Measurements from ENCODE around the gene ATL3.
A peak's percentile ranks its signal among the peaks of the same experiment; 100 is the strongest.
"Not testable (repeated sequence)": the region's sequence is repeated elsewhere in the genome, so short reads cannot be mapped to it uniquely, and the experiment has no call there.

Gene ATL3

DNA sequence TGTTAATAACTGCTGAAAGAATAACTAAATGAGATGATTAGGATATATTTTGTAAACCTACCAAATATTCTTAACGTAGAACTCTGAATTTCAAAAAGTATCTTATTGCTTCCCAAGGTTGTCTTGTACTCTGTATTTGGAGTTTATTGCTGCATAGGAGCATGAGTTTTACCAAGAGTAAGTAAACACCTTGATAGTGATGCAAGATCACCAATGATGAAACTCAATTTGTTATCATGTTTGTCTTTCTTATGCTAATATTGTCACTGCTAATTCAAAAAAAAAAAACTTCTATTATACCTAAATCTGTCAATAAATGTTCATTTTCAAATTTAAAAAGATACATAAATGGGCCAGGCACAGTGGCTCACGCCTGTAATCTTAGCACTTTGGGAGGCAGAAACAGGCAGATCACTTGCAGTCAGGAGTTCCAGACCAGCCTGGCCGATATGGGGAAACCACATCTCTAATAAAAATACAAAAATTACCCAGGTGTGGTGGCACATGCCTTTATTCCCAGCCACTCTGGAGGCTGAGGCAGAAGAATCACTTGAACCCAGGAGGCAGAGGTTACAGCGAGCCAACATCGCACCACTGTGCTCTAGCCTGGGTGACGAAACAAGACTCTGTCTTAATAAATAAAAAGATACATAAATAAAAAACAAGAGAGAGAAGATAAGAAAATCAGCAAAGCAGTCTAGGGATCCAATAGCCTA lies 84.6 kb downstream of the ATL3 start:
- no peak for DNase-seq

DNA sequence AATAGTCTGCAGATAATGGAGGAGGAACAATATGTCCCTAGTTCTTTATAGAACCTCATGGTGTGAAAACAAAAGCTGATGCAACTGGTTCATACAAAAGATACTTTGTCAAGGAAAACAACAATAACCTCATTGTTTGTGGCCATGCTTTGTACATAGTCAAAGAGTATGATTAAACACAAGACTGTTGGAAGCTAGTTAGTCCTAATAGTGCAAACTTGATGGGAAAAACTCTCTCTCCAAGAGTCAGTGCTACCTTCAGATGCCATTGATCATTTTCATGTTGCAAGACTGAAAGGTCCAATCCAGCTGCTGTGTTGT lies 87.9 kb downstream of the ATL3 start:
- DNase-seq, result peak in 1 of 2 donors; percentile 97

DNA sequence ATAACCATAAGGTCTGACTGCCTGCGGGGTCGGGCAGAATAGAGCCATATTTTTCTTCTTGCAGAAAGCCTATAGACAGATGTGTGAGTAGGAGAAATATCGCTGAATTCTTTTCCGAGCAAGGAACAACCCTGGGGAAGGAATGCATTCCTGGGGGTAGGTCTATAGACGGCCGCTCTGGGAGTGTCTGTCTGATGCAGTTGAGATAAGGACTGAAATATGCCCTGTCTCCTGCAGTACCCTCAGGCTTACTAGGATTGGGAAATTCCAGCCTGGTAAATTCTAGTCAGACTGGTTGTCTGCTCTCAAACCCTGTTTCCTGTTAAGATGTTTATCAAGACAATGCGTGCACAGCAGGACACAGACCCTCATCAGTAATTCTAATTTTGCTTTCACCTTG lies 90.0 kb downstream of the ATL3 start:
- DNase-seq, result not testable (repeated sequence)

DNA sequence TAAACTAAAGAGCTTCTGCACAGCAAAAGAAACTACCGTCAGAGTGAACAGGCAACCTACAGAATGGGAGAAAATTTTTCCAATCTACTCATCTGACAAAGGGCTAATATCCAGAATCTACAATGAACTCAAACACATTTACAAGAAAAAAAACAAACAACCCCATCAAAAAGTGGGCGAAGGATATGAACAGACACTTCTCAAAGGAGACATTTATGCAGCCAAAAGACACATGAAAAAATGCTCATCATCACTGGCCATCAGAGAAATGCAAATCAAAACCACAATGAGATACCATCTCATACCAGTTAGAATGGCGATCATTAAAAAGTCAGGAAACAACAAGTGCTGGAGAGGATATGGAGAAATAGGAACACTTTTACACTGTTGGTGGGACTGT lies 92.3 kb downstream of the ATL3 start:
- not testable (repeated sequence) for DNase-seq

DNA sequence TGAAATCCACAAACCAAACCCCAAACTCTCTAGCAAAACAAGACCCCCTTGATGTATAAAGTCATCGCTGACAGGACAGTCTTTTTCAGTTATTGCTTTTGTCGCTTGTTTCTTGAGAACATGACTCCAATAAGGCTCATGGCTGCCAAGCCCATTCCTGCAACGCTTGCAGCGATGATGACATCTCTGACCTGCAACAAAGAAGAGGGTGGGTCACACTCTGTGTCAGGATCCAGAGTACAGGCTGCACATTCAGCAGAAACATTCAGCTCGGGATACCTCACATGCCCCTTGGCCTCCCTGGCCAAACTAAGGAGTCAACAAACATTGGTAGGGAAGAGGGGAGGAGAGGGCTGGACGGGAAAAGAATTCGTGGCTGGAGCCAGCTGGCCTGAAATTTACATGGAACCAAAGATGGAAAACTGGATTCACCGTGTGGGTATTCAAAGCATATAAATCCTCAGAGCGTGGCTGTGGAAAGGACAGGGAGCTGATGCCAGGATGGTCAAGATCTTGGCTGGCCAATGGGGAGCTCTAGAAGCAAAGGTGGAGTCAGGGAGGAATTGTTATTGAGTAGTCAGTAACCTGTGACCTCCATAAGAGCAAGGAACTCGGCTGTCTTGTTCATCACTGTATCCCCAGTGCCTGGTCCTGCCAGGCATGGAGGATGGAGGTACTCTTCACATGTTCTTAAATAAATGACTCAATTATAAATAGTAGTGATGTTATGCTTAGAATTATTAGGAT lies 96.1 kb downstream of the ATL3 start:
- no peak for DNase-seq

All from hippocampal formation (tissue), 2 donors.